Nephron progenitor cell (in vitro differentiated cells): Measurements from ENCODE around the gene SLC25A19.
"Not testable (repeated sequence)": the region's sequence is repeated elsewhere in the genome, so short reads cannot be mapped to it uniquely, and the experiment has no call there.

ENCODE experiments used
- DNase-seq: peaks from one replicate; pipeline ENCODE4 v3.0.0; 2021
- H3K27ac Mint-ChIP-seq: 2 replicates; pipeline ENCODE4 v1.8.0; 2021; ENCODE audit warnings: mild to moderate bottlenecking, moderate library complexity, mixed read lengths
- H3K27me3 Mint-ChIP-seq: 2 replicates; pipeline ENCODE4 v1.8.0; 2021; ENCODE audit warnings: mild to moderate bottlenecking, low read depth, mixed read lengths; ENCODE audit not compliant: poor library complexity
- H3K36me3 Mint-ChIP-seq: 2 replicates; pipeline ENCODE4 v1.8.0; 2021; ENCODE audit warnings: low read depth, mixed read lengths
- H3K4me1 Mint-ChIP-seq: 2 replicates; pipeline ENCODE4 v1.8.0; 2021; ENCODE audit warnings: mixed read lengths
- H3K4me3 Mint-ChIP-seq: 2 replicates; pipeline ENCODE4 v1.8.0; 2021; ENCODE audit warnings: mild to moderate bottlenecking, moderate library complexity, mixed read lengths
- H3K9me3 Mint-ChIP-seq: 2 replicates; pipeline ENCODE4 v1.8.0; 2021; ENCODE audit warnings: mild to moderate bottlenecking, moderate library complexity, mixed read lengths
- CTCF ChIP-seq: fragments of 200-600 bp; sonication (generic); IDR thresholded peaks from 2 replicates; pipeline ENCODE4 v1.5.0; 2021; ENCODE audit warnings: antibody characterized with exemption

SLC25A19 gene

GRCh38 chr17:75300280-75300679, 11.0 kb upstream of the SLC25A19 start:
- H3K27me3 Mint-ChIP-seq = peaks cover 6% of the 10 kb centered on the region
- H3K36me3 Mint-ChIP-seq = no peaks in the 10 kb centered on the region
- no peaks in the 10 kb centered on the region for H3K4me1 Mint-ChIP-seq
- H3K27ac Mint-ChIP-seq = no peak overlapping the region
- H3K4me3 Mint-ChIP-seq = no peak overlapping the region
- no peak for DNase-seq
- no peaks in the 10 kb centered on the region for H3K9me3 Mint-ChIP-seq
- TF ChIP-seq CTCF = no peak

GRCh38 chr17:75295201-75296158, 6.2 kb upstream of the SLC25A19 start:
- H3K27ac Mint-ChIP-seq = no peak overlapping the region
- H3K4me1 Mint-ChIP-seq = no peaks in the 10 kb centered on the region
- peaks cover 22% of the 10 kb centered on the region for H3K27me3 Mint-ChIP-seq
- H3K4me3 Mint-ChIP-seq = no peak overlapping the region
- no peaks in the 10 kb centered on the region for H3K9me3 Mint-ChIP-seq
- no peaks in the 10 kb centered on the region for H3K36me3 Mint-ChIP-seq
- TF ChIP-seq CTCF = no peak
- no peak for DNase-seq

GRCh38 chr17:75292810-75293448, 3.7 kb upstream of the SLC25A19 start:
- Mint-ChIP-seq H3K4me1 (peaks cover 16% of the 10 kb centered on the region), H3K27me3 (peaks cover 48% of the 10 kb centered on the region)
- H3K36me3 Mint-ChIP-seq, DNase-seq, H3K27ac Mint-ChIP-seq, H3K4me3 Mint-ChIP-seq, H3K9me3 Mint-ChIP-seq: not testable (repeated sequence)

- H3K27ac Mint-ChIP-seq = peak overlapping the region; percentile 93
- peaks cover 34% of the 10 kb centered on the region for H3K4me1 Mint-ChIP-seq
- TF ChIP-seq CTCF = no peak
- H3K27me3 Mint-ChIP-seq = peaks cover 53% of the 10 kb centered on the region
- no peaks in the 10 kb centered on the region for H3K36me3 Mint-ChIP-seq
- H3K4me3 Mint-ChIP-seq = peak overlapping the region; percentile 98
- no peak for DNase-seq
- H3K9me3 Mint-ChIP-seq = peaks cover 3% of the 10 kb centered on the region
Measured at GRCh38 chr17:75289832-75290337, 652 bp upstream of the SLC25A19 start.

- Mint-ChIP-seq H3K27ac (no peak overlapping the region), H3K36me3 (no peaks in the 10 kb centered on the region), H3K9me3 (peaks cover 3% of the 10 kb centered on the region), H3K4me1 (peaks cover 35% of the 10 kb centered on the region), H3K4me3 (peak overlapping the region; percentile 98), H3K27me3 (peaks cover 53% of the 10 kb centered on the region)
- no peak for DNase-seq
- TF ChIP-seq CTCF = no peak
Measured at GRCh38 chr17:75288770-75289114, 491 bp downstream of the SLC25A19 start.

GRCh38 chr17:75288359-75288758, 874 bp downstream of the SLC25A19 start:
- no peak for DNase-seq
- H3K27ac Mint-ChIP-seq = no peak overlapping the region
- H3K27me3 Mint-ChIP-seq = peaks cover 52% of the 10 kb centered on the region

More at GRCh38 chr17:75288359-75288758, 874 bp downstream of the SLC25A19 start:
- Mint-ChIP-seq H3K36me3 (peaks cover 3% of the 10 kb centered on the region), H3K4me1 (peaks cover 39% of the 10 kb centered on the region), H3K4me3 (peak overlapping the region; percentile 98), H3K9me3 (peaks cover 3% of the 10 kb centered on the region)
- no peak for TF ChIP-seq CTCF
